GM12878 (cell line): ENCODE results near the gene SARDH. TPM values are rescaled to one million over a fixed set of nuclear protein-coding genes. Genes with fewer than 3 reads are reported as not detected.

Experiments used
- ATAC-seq: fragments of 200-7000 bp; cut with Tn5 transposase; 3 replicates; pipeline ENCODE4 v1.9.1; 2020; ENCODE audit warnings: mild to moderate bottlenecking, moderate library complexity
- BruUV-seq: library from RNA; stranded (reverse); fragments of 400-500 nt; replicated peaks from 2 replicates; lab custom pipeline; 2021; lab: Mats Ljungman, UMichigan
- CTCF ChIA-PET: fragments of 300-600 bp; sonication (Branson Sonifier 250); formaldehyde crosslinking; extraction: SDS; loops from one replicate; lab custom pipeline; 2021; ENCODE audit warnings: inconsistent platforms; lab: Yijun Ruan, JAX
- POLR2A ChIA-PET: fragments of 350-600 bp; formaldehyde crosslinking; extraction: SDS; loops from one replicate; lab custom pipeline; 2021; ENCODE audit warnings: inconsistent platforms; lab: Charles Lee
- RAD21 ChIA-PET: fragments of 300-600 bp; sonication (Branson Sonifier 250); formaldehyde crosslinking; loops from one replicate; lab custom pipeline; 2023; ENCODE audit warnings: antibody characterized with exemption; ENCODE audit not compliant: unreplicated experiment; lab: Charles Lee
- SMC1A ChIA-PET: fragments of 300-600 bp; sonication (Branson Sonifier 250); formaldehyde crosslinking; loops from one replicate; lab custom pipeline; 2023; ENCODE audit not compliant: unreplicated experiment, uncharacterized antibody; lab: Charles Lee
- DNase-seq: peaks from one replicate; pipeline ENCODE4 v3.0.0-alpha.2; 2011; ENCODE audit warnings: low read depth, low spot score
- FAIRE-seq: peaks from 3 replicates; lab custom pipeline; 2011; peaks lifted over from hg19 to GRCh38; lab: Jason Lieb, UNC
- H2AFZ ChIP-seq: 2 replicates; pipeline ENCODE4 v1.6.0; 2011; ENCODE audit warnings: low read depth, low read length, control low read depth; ENCODE audit not compliant: control insufficient read depth
- H3K27ac ChIP-seq: 2 replicates; pipeline ENCODE4 v1.5.1; 2011; ENCODE audit warnings: control low read depth; ENCODE audit not compliant: control insufficient read depth, insufficient read depth
- H3K27me3 ChIP-seq, 2 experiments: replicated peaks in 1 of 2; 2 replicates each; pipeline versions ENCODE4 v1.6.0 to v1.6.1; 2011; ENCODE audit warnings: low read length in 1 of 2; ENCODE audit not compliant: control insufficient read depth in 2 of 2, insufficient read depth in 2 of 2
- H3K36me3 ChIP-seq, 2 experiments: 2 replicates each; pipeline ENCODE4 v1.5.1; 2011; ENCODE audit warnings: low read length in 1 of 2; ENCODE audit not compliant: control insufficient read depth in 2 of 2, insufficient read depth in 2 of 2
- H3K4me1 ChIP-seq: 2 replicates; pipeline ENCODE4 v1.6.1; 2011; ENCODE audit warnings: mild to moderate bottlenecking, low read length, moderate library complexity, mixed read lengths; ENCODE audit not compliant: control insufficient read depth, insufficient read depth
- H3K4me2 ChIP-seq: 2 replicates; pipeline ENCODE4 v1.6.0; 2011; ENCODE audit warnings: control low read depth; ENCODE audit not compliant: control insufficient read depth, insufficient read depth
- H3K4me3 ChIP-seq: fragments of 200-600 bp; sonication (generic); 2 replicates; pipeline ENCODE4 v1.5.1; 2016
- H3K79me2 ChIP-seq: 2 replicates; pipeline ENCODE4 v1.6.0; 2011; ENCODE audit warnings: low read length; ENCODE audit not compliant: control insufficient read depth, insufficient read depth
- H3K9ac ChIP-seq: 2 replicates; pipeline ENCODE4 v1.8.0; 2011; ENCODE audit warnings: low read length, control low read depth, mixed read lengths; ENCODE audit not compliant: control insufficient read depth, insufficient read depth
- H3K9me3 ChIP-seq: replicated peaks from 3 replicates; pipeline ENCODE4 v1.5.1; 2011; ENCODE audit warnings: mild to moderate bottlenecking, low read length; ENCODE audit not compliant: control insufficient read depth, insufficient read depth
- H4K20me1 ChIP-seq: 2 replicates; pipeline ENCODE4 v1.6.0; 2011; ENCODE audit not compliant: control insufficient read depth, insufficient read depth
- CREB1 ChIP-seq: IDR thresholded peaks from 2 replicates; pipeline ENCODE4 v1.6.1; 2012; ENCODE audit warnings: low read depth, mild to moderate bottlenecking, inconsistent platforms
- GABPA ChIP-seq: IDR thresholded peaks from 2 replicates; pipeline ENCODE4 v1.6.1; 2014; ENCODE audit warnings: antibody characterized with exemption, low read depth, mild to moderate bottlenecking, inconsistent platforms
- POLR2AphosphoS2 ChIP-seq: IDR thresholded peaks from 2 replicates; pipeline ENCODE4 v1.6.1; 2011; ENCODE audit warnings: low read depth, mild to moderate bottlenecking, low read length, improper control_type of control experiment, moderate library complexity
- SUPT20H ChIP-seq: IDR thresholded peaks from 2 replicates; pipeline ENCODE4 v1.6.1; 2011; ENCODE audit warnings: low read depth, mild to moderate bottlenecking, low read length, moderate library complexity, borderline replicate concordance; ENCODE audit not compliant: control insufficient read depth
- TAF1 ChIP-seq: IDR thresholded peaks from 2 replicates; pipeline ENCODE4 v1.6.1; 2011; ENCODE audit warnings: mild to moderate bottlenecking, low read depth, low read length, borderline replicate concordance
- ZNF274 ChIP-seq: IDR thresholded peaks from one replicate; pipeline ENCODE4 v1.8.0; 2011; ENCODE audit not compliant: insufficient read length, insufficient read depth
- WGBS: methylation state at CpG from one replicate; pipeline ENCODE4 v1.1.6; 2016; ENCODE audit warnings: low lambda C conversion rate; ENCODE audit not compliant: insufficient replicate concordance, insufficient coverage; ENCODE audit errors: missing lambda C conversion rate; 5-methylcytosine and 5-hydroxymethylcytosine counted together
- in situ Hi-C: fragments of 300-500 bp; cut with MboI; formaldehyde crosslinking; loops from 9 replicates; pipeline ENCODE4 v1.14.3; 2018; ENCODE audit warnings: mixed read lengths
- intact Hi-C: fragments of 100-400 bp; cut with micrococcal nuclease; formaldehyde crosslinking; loops from one replicate; pipeline ENCODE4 v1.14.2; 2022; ENCODE audit not compliant: unreplicated experiment
- polyA plus RNA-seq, 11 experiments: library from polyadenylated mRNA; depleted of rRNA in 4 of 11; unstranded in 6 of 11; stranded (reverse) in 5 of 11; fragments of >200 nt; fragmentation: Nextera tagmentation in 4 of 11; fragmentation: Illumina TruSeq in 1 of 11; extraction: Ambion mirVana in 4 of 11; extraction: Trizol in 1 of 11; gene quantifications; 1 replicate in 1 of 11; 2 replicates in 10 of 11; pipeline versions ENCODE4 v1.2.1 to v1.2.3, GENCODE V29; 2011 to 2016; ENCODE audit warnings: inconsistent platforms in 2 of 11, missing spikeins in 2 of 11, low read depth in 1 of 11
- total RNA-seq, 4 experiments: library from RNA; depleted of rRNA in 3 of 4; stranded (reverse); fragments of >200 nt in 3 of 4; fragmentation: Illumina TruSeq in 1 of 4; extraction: Trizol in 1 of 4; gene quantifications; 2 replicates each; pipeline versions ENCODE4 v1.2.1 to v1.2.3, GENCODE V29; 2013 to 2021
- TF ChIP-seq, protein P1 (sequence below): fragments of 450-650 bp; formaldehyde crosslinking; IDR thresholded peaks from 2 replicates; pipeline ENCODE4 v1.4.0; 2020; ENCODE audit warnings: mild to moderate bottlenecking, moderate library complexity
- TF ChIP-seq, protein P2 (sequence below): fragments of 450-650 bp; IDR thresholded peaks from 2 replicates; pipeline ENCODE4 v1.6.1; 2018; ENCODE audit warnings: mild to moderate bottlenecking, low read depth, moderate library complexity; ENCODE audit not compliant: partially characterized antibody

The SARDH gene
- total and polyA plus RNA-seq, 10 of the 15 experiments (the other 5 are each of a cell fraction or from before 2014, with no cell fraction given) = 0.03 to 0.15 (median 0.10) TPM; not detected in 6

DNA sequence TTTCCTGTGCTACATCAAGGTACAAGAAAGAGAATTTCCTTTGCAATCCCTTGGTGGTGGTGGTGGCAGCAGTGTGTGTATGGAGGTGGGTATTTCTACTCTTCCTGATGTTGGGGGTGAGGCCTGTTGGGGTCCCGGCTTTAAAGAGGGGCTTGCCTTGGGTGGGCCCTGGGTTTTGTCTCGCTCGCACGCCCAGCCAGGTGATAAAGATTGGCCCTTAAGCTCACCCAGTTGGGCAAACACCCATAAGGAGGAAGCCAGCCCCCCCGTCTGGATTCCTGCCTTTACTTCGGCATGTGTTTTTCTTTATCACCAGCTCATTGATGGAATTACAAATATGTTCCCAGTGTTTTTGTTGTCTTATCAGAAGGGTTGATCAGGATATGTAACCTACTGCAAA is 16.0 kb upstream of the SARDH start (continued):
- TF ChIP-seq, protein P1, sequence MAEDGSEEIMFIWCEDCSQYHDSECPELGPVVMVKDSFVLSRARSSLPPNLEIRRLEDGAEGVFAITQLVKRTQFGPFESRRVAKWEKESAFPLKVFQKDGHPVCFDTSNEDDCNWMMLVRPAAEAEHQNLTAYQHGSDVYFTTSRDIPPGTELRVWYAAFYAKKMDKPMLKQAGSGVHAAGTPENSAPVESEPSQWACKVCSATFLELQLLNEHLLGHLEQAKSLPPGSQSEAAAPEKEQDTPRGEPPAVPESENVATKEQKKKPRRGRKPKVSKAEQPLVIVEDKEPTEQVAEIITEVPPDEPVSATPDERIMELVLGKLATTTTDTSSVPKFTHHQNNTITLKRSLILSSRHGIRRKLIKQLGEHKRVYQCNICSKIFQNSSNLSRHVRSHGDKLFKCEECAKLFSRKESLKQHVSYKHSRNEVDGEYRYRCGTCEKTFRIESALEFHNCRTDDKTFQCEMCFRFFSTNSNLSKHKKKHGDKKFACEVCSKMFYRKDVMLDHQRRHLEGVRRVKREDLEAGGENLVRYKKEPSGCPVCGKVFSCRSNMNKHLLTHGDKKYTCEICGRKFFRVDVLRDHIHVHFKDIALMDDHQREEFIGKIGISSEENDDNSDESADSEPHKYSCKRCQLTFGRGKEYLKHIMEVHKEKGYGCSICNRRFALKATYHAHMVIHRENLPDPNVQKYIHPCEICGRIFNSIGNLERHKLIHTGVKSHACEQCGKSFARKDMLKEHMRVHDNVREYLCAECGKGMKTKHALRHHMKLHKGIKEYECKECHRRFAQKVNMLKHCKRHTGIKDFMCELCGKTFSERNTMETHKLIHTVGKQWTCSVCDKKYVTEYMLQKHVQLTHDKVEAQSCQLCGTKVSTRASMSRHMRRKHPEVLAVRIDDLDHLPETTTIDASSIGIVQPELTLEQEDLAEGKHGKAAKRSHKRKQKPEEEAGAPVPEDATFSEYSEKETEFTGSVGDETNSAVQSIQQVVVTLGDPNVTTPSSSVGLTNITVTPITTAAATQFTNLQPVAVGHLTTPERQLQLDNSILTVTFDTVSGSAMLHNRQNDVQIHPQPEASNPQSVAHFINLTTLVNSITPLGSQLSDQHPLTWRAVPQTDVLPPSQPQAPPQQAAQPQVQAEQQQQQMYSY (CRISPR knock-in tag) = no peak
- no peak for TF ChIP-seq SUPT20H

DNA sequence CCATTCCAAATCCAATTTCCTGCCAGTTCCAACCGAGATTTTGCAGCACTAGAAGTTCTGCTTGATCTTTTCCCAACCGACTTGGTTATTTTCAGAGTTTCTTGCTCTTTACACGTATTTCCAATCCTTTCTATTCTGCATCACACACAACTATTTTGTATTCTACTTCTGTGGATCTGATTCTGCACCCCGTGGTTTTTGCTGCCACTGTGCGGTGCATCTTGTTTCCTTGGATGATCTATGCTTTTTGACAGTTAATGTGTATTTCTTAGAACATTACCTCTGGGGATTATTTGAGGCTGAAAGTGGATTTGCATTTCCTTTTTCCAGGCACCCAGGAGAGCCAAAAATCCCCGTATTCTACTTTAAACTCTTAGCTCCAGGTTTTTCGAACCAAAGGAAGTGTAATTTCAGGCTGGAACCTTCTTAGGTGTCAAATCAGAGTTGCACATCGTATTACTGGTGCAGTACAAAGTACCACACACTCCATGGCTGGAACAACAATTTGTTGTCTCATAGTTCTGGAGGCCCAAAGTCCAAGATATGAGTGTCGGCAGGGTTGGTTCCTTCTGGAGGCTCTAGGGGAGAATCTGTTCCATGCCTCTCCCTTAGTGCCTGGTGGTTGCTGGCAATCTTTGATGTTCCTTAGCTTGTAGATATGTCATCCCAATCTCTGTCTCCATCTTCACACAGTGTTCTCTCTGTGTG is 14.7 kb upstream of the SARDH start:
- ChIA-PET CTCF (interaction anchor here (2.6 kb wide), 1 partner anchor 10 kb away, joined by 12 read pairs; no protein-coding TSS in a partner anchor), SMC1A (no interaction called here), POLR2A (no interaction called here), RAD21 (no interaction called here)
- no peaks in the 10 kb centered on the region for H3K27me3 ChIP-seq
- WGBS = 52% methylated on average over 9 of the region's 9 CpGs
- H3K4me1 ChIP-seq = no peaks in the 10 kb centered on the region
- BruUV-seq = no TSS peak
- intact Hi-C loops = no loop called here
- in situ Hi-C loops = no loop called here
- H4K20me1 ChIP-seq = no peaks in the 10 kb centered on the region
- no peaks in the 10 kb centered on the region for H3K9me3 ChIP-seq
- no peak for FAIRE-seq
- H3K27ac ChIP-seq = no peak overlapping the region
- DNase-seq = no peak
- TF ChIP-seq GABPA (no peak), POLR2AphosphoS2 (no peak), TAF1 (no peak), ZNF274 (no peak), CREB1 (no peak)
- TF ChIP-seq, protein P2, sequence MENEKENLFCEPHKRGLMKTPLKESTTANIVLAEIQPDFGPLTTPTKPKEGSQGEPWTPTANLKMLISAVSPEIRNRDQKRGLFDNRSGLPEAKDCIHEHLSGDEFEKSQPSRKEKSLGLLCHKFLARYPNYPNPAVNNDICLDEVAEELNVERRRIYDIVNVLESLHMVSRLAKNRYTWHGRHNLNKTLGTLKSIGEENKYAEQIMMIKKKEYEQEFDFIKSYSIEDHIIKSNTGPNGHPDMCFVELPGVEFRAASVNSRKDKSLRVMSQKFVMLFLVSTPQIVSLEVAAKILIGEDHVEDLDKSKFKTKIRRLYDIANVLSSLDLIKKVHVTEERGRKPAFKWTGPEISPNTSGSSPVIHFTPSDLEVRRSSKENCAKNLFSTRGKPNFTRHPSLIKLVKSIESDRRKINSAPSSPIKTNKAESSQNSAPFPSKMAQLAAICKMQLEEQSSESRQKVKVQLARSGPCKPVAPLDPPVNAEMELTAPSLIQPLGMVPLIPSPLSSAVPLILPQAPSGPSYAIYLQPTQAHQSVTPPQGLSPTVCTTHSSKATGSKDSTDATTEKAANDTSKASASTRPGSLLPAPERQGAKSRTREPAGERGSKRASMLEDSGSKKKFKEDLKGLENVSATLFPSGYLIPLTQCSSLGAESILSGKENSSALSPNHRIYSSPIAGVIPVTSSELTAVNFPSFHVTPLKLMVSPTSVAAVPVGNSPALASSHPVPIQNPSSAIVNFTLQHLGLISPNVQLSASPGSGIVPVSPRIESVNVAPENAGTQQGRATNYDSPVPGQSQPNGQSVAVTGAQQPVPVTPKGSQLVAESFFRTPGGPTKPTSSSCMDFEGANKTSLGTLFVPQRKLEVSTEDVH = no peak
- H2AFZ ChIP-seq = no peak overlapping the region
- no peak for ATAC-seq
- no peaks in the 10 kb centered on the region for H3K79me2 ChIP-seq
- no peak overlapping the region for H3K4me3 ChIP-seq
- no peak overlapping the region for H3K9ac ChIP-seq
- H3K36me3 ChIP-seq = no peaks in the 10 kb centered on the region
- H3K4me2 ChIP-seq = no peak overlapping the region
